H1 (cell line): ENCODE data around the gene KIF5C. TPM values are rescaled to one million over a fixed set of nuclear protein-coding genes. Genes with fewer than 3 reads are reported as not detected.
A peak's percentile ranks its signal among the peaks of the same experiment; 100 is the strongest.

Experiments used
- CTCF ChIA-PET: fragments of 300-600 bp; sonication (Branson Sonifier 250); formaldehyde crosslinking; loops from one replicate; lab custom pipeline; 2021; ENCODE audit not compliant: partially characterized antibody; lab: Charles Lee
- POLR2A ChIA-PET: fragments of 300-600 bp; sonication (Branson Sonifier 250); formaldehyde crosslinking; loops from one replicate; lab custom pipeline; 2021; ENCODE audit warnings: inconsistent platforms; ENCODE audit not compliant: partially characterized antibody; lab: Charles Lee
- DNase-seq, 2 experiments: peaks; one replicate each; pipeline versions ENCODE4 v3.0.0 to v3.0.0-alpha.2; 2010 to 2022; ENCODE audit warnings: low spot score in 2 of 2, low read depth in 1 of 2, mixed read lengths in 1 of 2
- FAIRE-seq: peaks from 2 replicates; lab custom pipeline; 2011; peaks lifted over from hg19 to GRCh38; lab: Jason Lieb, UNC
- H2AFZ ChIP-seq: 2 replicates; pipeline ENCODE4 v1.8.1; 2012; ENCODE audit warnings: low read length, inconsistent platforms
- H2AK5ac ChIP-seq: 2 replicates; pipeline ENCODE4 v1.6.1; 2013; ENCODE audit warnings: low read depth, low read length
- H2BK120ac ChIP-seq: replicated peaks from 2 replicates; pipeline ENCODE3; 2013; ENCODE audit warnings: low read depth, low read length, inconsistent platforms
- H2BK12ac ChIP-seq: 2 replicates; pipeline ENCODE4 v1.6.1; 2013; ENCODE audit warnings: low read depth, low read length
- H2BK15ac ChIP-seq: 2 replicates; pipeline ENCODE4 v1.6.1; 2013; ENCODE audit warnings: low read length
- H2BK20ac ChIP-seq: 2 replicates; pipeline ENCODE4 v1.6.1; 2013; ENCODE audit warnings: low read length
- H2BK5ac ChIP-seq: 2 replicates; pipeline ENCODE4 v1.6.1; 2013; ENCODE audit warnings: low read depth, low read length
- H3K14ac ChIP-seq: 2 replicates; pipeline ENCODE4 v1.6.1; 2013; ENCODE audit warnings: inconsistent platforms; ENCODE audit not compliant: insufficient read length
- H3K18ac ChIP-seq: 2 replicates; pipeline ENCODE4 v1.6.1; 2013; ENCODE audit warnings: low read length; ENCODE audit errors: extremely low read depth
- H3K23ac ChIP-seq: 2 replicates; pipeline ENCODE4 v1.6.1; 2013; ENCODE audit warnings: inconsistent platforms; ENCODE audit not compliant: insufficient read length
- H3K23me2 ChIP-seq: 2 replicates; pipeline ENCODE4 v1.6.1; 2013; ENCODE audit warnings: low read depth, low read length
- H3K27ac ChIP-seq: 2 replicates; pipeline ENCODE4 v1.6.1; 2011; ENCODE audit warnings: low read depth, low read length, inconsistent platforms
- H3K27me3 ChIP-seq, 4 experiments: replicated peaks in 1 of 4; 1 replicate in 1 of 4; 2 replicates in 3 of 4; pipeline versions ENCODE4 v1.6.1 to v1.8.1; 2011 to 2013; ENCODE audit warnings: low read length in 3 of 4, mild to moderate bottlenecking in 3 of 4, inconsistent platforms in 2 of 4, mixed read lengths in 2 of 4, moderate library complexity in 1 of 4; ENCODE audit not compliant: control insufficient read depth in 3 of 4, insufficient read depth in 3 of 4; ENCODE audit errors: extremely low read depth in 1 of 4
- H3K36me3 ChIP-seq, 4 experiments: 2 replicates each; pipeline versions ENCODE4 v1.6.1 to v1.8.1; 2011 to 2013; ENCODE audit warnings: mild to moderate bottlenecking in 4 of 4, low read length in 3 of 4, moderate library complexity in 2 of 4, control low read depth in 1 of 4, inconsistent platforms in 1 of 4; ENCODE audit not compliant: insufficient read depth in 4 of 4, control insufficient read depth in 2 of 4
- H3K4ac ChIP-seq: replicated peaks from 2 replicates; pipeline ENCODE3; 2013; ENCODE audit warnings: low read length, low read depth, mixed read lengths, inconsistent platforms; ENCODE audit not compliant: insufficient read length
- H3K4me1 ChIP-seq, 4 experiments: replicated peaks in 1 of 4; 1 replicate in 1 of 4; 2 replicates in 3 of 4; pipeline versions ENCODE4 v1.6.1 to v1.8.1; 2011 to 2013; ENCODE audit warnings: low read length in 3 of 4, inconsistent platforms in 2 of 4, mixed read lengths in 1 of 4; ENCODE audit not compliant: insufficient read depth in 4 of 4, control insufficient read depth in 3 of 4
- H3K4me2 ChIP-seq, 2 experiments: 2 replicates each; pipeline versions ENCODE4 v1.6.1 to v1.8.1; 2011 to 2013; ENCODE audit warnings: low read depth in 2 of 2, low read length in 2 of 2, control low read depth in 1 of 2, inconsistent platforms in 1 of 2, mild to moderate bottlenecking in 1 of 2; ENCODE audit not compliant: insufficient read depth in 1 of 2
- H3K4me3 ChIP-seq, 4 experiments: fragments of 200-600, 300-600 bp in 1 of 4; sonication (generic), shearing (Covaris generic), sonication (Bioruptor Twin) in 1 of 4; 2 replicates each; pipeline versions ENCODE4 v1.5.1 to v1.8.1; 2011 to 2016; ENCODE audit warnings: low read length in 4 of 4, low read depth in 3 of 4, control low read depth in 2 of 4, inconsistent platforms in 2 of 4, mild to moderate bottlenecking in 2 of 4, mixed read lengths in 1 of 4, moderate library complexity in 1 of 4; ENCODE audit not compliant: insufficient read depth in 2 of 4; ENCODE audit errors: extremely low read depth in 1 of 4
- H3K56ac ChIP-seq: replicated peaks from 2 replicates; pipeline ENCODE3; 2013; ENCODE audit warnings: low read depth, mild to moderate bottlenecking, mixed read lengths, low read length, inconsistent platforms; ENCODE audit not compliant: insufficient read length
- H3K79me1 ChIP-seq: 2 replicates; pipeline ENCODE4 v1.6.1; 2013; ENCODE audit warnings: low read depth, low read length, control low read depth
- H3K79me2 ChIP-seq, 2 experiments: 2 replicates each; pipeline versions ENCODE4 v1.6.1 to v1.8.1; 2012 to 2013; ENCODE audit warnings: low read length in 2 of 2, mild to moderate bottlenecking in 2 of 2, inconsistent platforms in 1 of 2; ENCODE audit not compliant: insufficient read depth in 2 of 2, control insufficient read depth in 1 of 2
- H3K9ac ChIP-seq, 4 experiments: replicated peaks in 1 of 4; 1 replicate in 1 of 4; 2 replicates in 3 of 4; pipeline versions ENCODE4 v1.6.1 to v1.8.1; 2011 to 2013; ENCODE audit warnings: low read depth in 3 of 4, low read length in 3 of 4, control low read depth in 2 of 4, mild to moderate bottlenecking in 2 of 4, moderate library complexity in 2 of 4, inconsistent platforms in 1 of 4; ENCODE audit errors: extremely low read depth in 1 of 4
- H3K9me3 ChIP-seq, 2 experiments: 2 replicates each; pipeline versions ENCODE4 v1.6.1 to v1.8.1; 2012 to 2013; ENCODE audit warnings: mild to moderate bottlenecking in 2 of 2, moderate library complexity in 2 of 2, control low read depth in 1 of 2, inconsistent platforms in 1 of 2, low read depth in 1 of 2, low read length in 1 of 2, mixed read lengths in 1 of 2; ENCODE audit not compliant: insufficient read depth in 2 of 2
- H4K20me1 ChIP-seq, 2 experiments: replicated peaks in 1 of 2; 2 replicates each; pipeline versions ENCODE3 to v1.8.1; 2011 to 2013; ENCODE audit warnings: inconsistent platforms in 2 of 2, low read length in 2 of 2, mild to moderate bottlenecking in 1 of 2; ENCODE audit not compliant: insufficient read depth in 2 of 2, control insufficient read depth in 1 of 2
- H4K5ac ChIP-seq: 2 replicates; pipeline ENCODE4 v1.6.1; 2013; ENCODE audit warnings: low read length, low read depth, mixed read lengths, inconsistent platforms; ENCODE audit not compliant: insufficient read length
- H4K8ac ChIP-seq: 2 replicates; pipeline ENCODE4 v1.8.0; 2013; ENCODE audit warnings: mild to moderate bottlenecking, moderate library complexity, low read length, inconsistent platforms; ENCODE audit not compliant: insufficient read depth; ENCODE audit errors: extremely low read depth
- H4K91ac ChIP-seq: replicated peaks from 2 replicates; pipeline ENCODE3; 2013; ENCODE audit warnings: low read length, mixed read lengths, inconsistent platforms; ENCODE audit not compliant: insufficient read length
- CHD1 ChIP-seq: IDR thresholded peaks from 2 replicates; pipeline ENCODE4 v1.6.1; 2012; ENCODE audit warnings: low read depth, low read length, improper control_type of control experiment
- JUN ChIP-seq: IDR thresholded peaks from 2 replicates; pipeline ENCODE4 v1.6.1; 2011; ENCODE audit warnings: low read depth, mild to moderate bottlenecking, improper control_type of control experiment, low read length
- JUND ChIP-seq: IDR thresholded peaks from 2 replicates; pipeline ENCODE4 v1.6.1; 2011; ENCODE audit warnings: mild to moderate bottlenecking, improper control_type of control experiment, low read length
- RNF2 ChIP-seq: fragments of 200-900, 300-1000 bp; sonication (generic); IDR thresholded peaks from 2 replicates; pipeline ENCODE4 v1.7.1; 2016; ENCODE audit warnings: borderline replicate concordance, low read depth, mild to moderate bottlenecking, antibody characterized with exemption, low read length; ENCODE audit not compliant: poor library complexity, severe bottlenecking; ENCODE audit errors: missing control alignments
- RXRA ChIP-seq: IDR thresholded peaks from 2 replicates; pipeline ENCODE4 v1.6.1; 2011; ENCODE audit warnings: low read depth, mild to moderate bottlenecking, low read length, moderate library complexity; ENCODE audit not compliant: insufficient read depth
- TBP ChIP-seq: IDR thresholded peaks from 2 replicates; pipeline ENCODE4 v1.6.1; 2011; ENCODE audit warnings: low read depth, low read length, improper control_type of control experiment
- YY1 ChIP-seq: IDR thresholded peaks from 2 replicates; pipeline ENCODE4 v1.6.1; 2011; ENCODE audit warnings: low read depth, mild to moderate bottlenecking, low read length
- WGBS, 2 experiments: shearing (Covaris generic) in 1 of 2; methylation state at CpG; one replicate each; pipeline versions ENCODE4 v1.1.6 to v1.1.7; 2013 to 2015; ENCODE audit warnings: low lambda C conversion rate in 2 of 2, mixed read lengths in 2 of 2, inconsistent platforms in 1 of 2, low coverage in 1 of 2, missing lambda C conversion rate in 1 of 2; ENCODE audit not compliant: insufficient replicate concordance in 2 of 2, insufficient coverage in 1 of 2, insufficient read length in 1 of 2; ENCODE audit errors: extremely low coverage in 1 of 2, missing lambda C conversion rate in 1 of 2; 5-methylcytosine and 5-hydroxymethylcytosine counted together
- polyA plus RNA-seq, 7 experiments: library from polyadenylated mRNA; depleted of rRNA in 3 of 7; stranded (reverse) in 5 of 7; unstranded in 2 of 7; fragments of >200 nt in 5 of 7; fragments of 200-250 nt in 2 of 7; gene quantifications; 1 replicate in 5 of 7; 2 replicates in 1 of 7; 4 replicates in 1 of 7; pipeline versions ENCODE4 v1.2.1 to v1.2.3, GENCODE V29; 2011 to 2013; ENCODE audit warnings: missing spikeins in 2 of 7, mixed read lengths in 2 of 7
- total RNA-seq: library from RNA; stranded (reverse); fragmentation: NEBNext Ultra II Directional; extraction: Animal tissue kit (Norgen Biotek cat#: 25700); gene quantifications from 2 replicates; pipeline ENCODE4 v1.2.1, GENCODE V29; 2021

Gene KIF5C
- total and polyA plus RNA-seq, 2 of the 8 experiments (the other 6 are each of a cell fraction or from before 2014, with no cell fraction given) = 16.3 to 66.4 TPM

DNA sequence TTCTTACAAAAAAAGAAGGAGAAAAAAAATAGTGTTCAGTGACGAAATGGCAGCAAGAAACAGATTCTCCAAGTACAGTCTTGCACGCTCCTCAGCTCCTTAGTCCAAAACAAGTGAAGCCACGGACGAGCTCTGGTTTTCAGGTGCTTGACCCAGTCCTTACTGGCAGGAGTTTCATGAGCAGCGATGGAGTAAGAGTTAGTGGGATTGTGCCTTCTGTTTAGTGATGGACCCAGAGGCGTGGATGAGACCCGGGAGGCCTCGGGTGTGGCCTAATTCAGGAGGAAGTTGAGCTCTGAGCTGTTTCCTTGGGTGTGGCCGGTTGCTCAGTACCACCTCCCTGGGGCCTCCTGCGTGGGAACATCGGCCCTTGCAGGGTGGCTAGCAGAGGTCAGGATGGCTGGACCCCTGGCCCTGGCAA lies 52.0 kb downstream of the KIF5C start:
- Histone ChIP-seq H3K27me3 (no peaks in the 10 kb centered on the region; a peak in 1 of 7 replicates), H3K9me3 (no peaks in the 10 kb centered on the region), H3K27ac (no peak overlapping the region), H4K8ac (no peak overlapping the region), H3K4me3 (no peak overlapping the region), H3K14ac (no peak overlapping the region), H3K4me1 (peaks cover 4 to 16% (median 14%) of the 10 kb centered on the region in 4 experiments), H3K23ac (no peak overlapping the region), H2AK5ac (no peak overlapping the region), H2BK5ac (peak overlapping the region; percentile 26; the same call in 1 of the 2 replicates), H2AFZ (no peak overlapping the region), H4K91ac (no peak overlapping the region), H3K23me2 (no peaks in the 10 kb centered on the region), H3K4me2 (no peak overlapping the region), H3K9ac (no peak overlapping the region), H4K5ac (no peak overlapping the region), H4K20me1 (no peaks in the 10 kb centered on the region), H3K79me1 (no peaks in the 10 kb centered on the region), H3K4ac (no peak overlapping the region), H2BK15ac (no peak overlapping the region), H2BK12ac (no peak overlapping the region), H3K36me3 (peaks cover 0 to 23% (median 2%) of the 10 kb centered on the region in 4 experiments; a peak in 5 of 8 replicates), H3K79me2 (no peaks in the 10 kb centered on the region), H2BK20ac (no peak overlapping the region), H2BK120ac (no peak overlapping the region), H3K56ac (no peak overlapping the region)
- peak in 1 of 2 experiments; percentile 50 for DNase-seq
- ChIA-PET POLR2A (no interaction called here), CTCF (interaction anchor here (0.8 to 4.0 kb wide), 23 partner anchors 8 to 426 kb away, joined by 3 to 22 read pairs (median 4); no protein-coding TSS in a partner anchor)
- 84% methylated on average over 11 of the region's 11 CpGs; no CpG with 5 or more reads in 1 of the 2 experiments for WGBS, 2 experiments
- TF ChIP-seq RNF2 = no peak
- no peak for TF ChIP-seq YY1
- TF ChIP-seq TBP = no peak
- TF ChIP-seq JUN = no peak
- TF ChIP-seq RXRA = no peak
- TF ChIP-seq CHD1 = no peak
- no peak for TF ChIP-seq JUND
- TF ChIP-seq, all 59 proteins: peak for 0
- no peak for FAIRE-seq
- H3K18ac ChIP-seq = no peak overlapping the region
